Tibial nerve (tissue), 4 donors: ENCODE measurements around the gene ELF2. TPM values are rescaled to one million over a fixed set of nuclear protein-coding genes. Genes with fewer than 3 reads are reported as not detected.

Experiments used
- DNase-seq, 2 donors: peaks; one replicate each; pipeline ENCODE4 v3.0.0-alpha.2; 2019; ENCODE audit warnings: low spot score in 2 of 2
- H3K27ac ChIP-seq, 4 donors: fragments of 200-600 bp; sonication (generic) in 3 of 4; one replicate each; pipeline ENCODE4 v1.5.1; 2017 to 2019; ENCODE audit warnings: mild to moderate bottlenecking in 1 of 4
- H3K27me3 ChIP-seq, 2 donors: fragments of 200-600 bp; sonication (generic) in 1 of 2; one replicate each; pipeline versions ENCODE4 v1.5.1 to v1.6.0; 2017 to 2019
- H3K36me3 ChIP-seq, 3 donors: fragments of 200-600 bp; sonication (generic); one replicate each; pipeline ENCODE4 v1.5.1; 2018 to 2019
- H3K4me1 ChIP-seq, 4 donors: fragments of 200-600 bp; sonication (generic) in 3 of 4; one replicate each; pipeline ENCODE4 v1.5.1; 2017 to 2019
- H3K4me3 ChIP-seq, 4 donors: fragments of 200-600 bp; sonication (generic) in 3 of 4; one replicate each; pipeline ENCODE4 v1.5.1; 2017 to 2019; ENCODE audit warnings: mild to moderate bottlenecking in 1 of 4, moderate library complexity in 1 of 4
- H3K9me3 ChIP-seq, 4 donors: fragments of 200-600 bp; sonication (generic) in 3 of 4; one replicate each; pipeline ENCODE4 v1.5.1; 2017 to 2019
- CTCF ChIP-seq, 5 experiments: fragments of 200-600 bp in 3 of 5; fragments of 450-650 bp in 2 of 5; sonication (generic) in 3 of 5; IDR thresholded peaks; one replicate each; pipeline ENCODE4 v1.5.1; 2016 to 2019; ENCODE audit warnings: antibody characterized with exemption in 5 of 5, mild to moderate bottlenecking in 3 of 5, moderate library complexity in 2 of 5
- EP300 ChIP-seq, 2 donors: sonication (generic); formaldehyde crosslinking; IDR thresholded peaks; one replicate each; pipeline ENCODE4 v1.6.1; 2017; ENCODE audit warnings: antibody characterized with exemption in 2 of 2, mild to moderate bottlenecking in 1 of 2
- POLR2A ChIP-seq, 2 donors: fragments of 450-650 bp; IDR thresholded peaks; one replicate each; pipeline ENCODE4 v1.6.1; 2017; ENCODE audit warnings: antibody characterized with exemption in 2 of 2, mild to moderate bottlenecking in 2 of 2, moderate library complexity in 2 of 2
- WGBS, 2 donors: methylation state at CpG; one replicate each; pipeline ENCODE4 v1.1.5; 2018; 5-methylcytosine and 5-hydroxymethylcytosine counted together
- total RNA-seq, 4 donors: library from RNA; depleted of rRNA; stranded (reverse); fragments of >200 nt; gene quantifications; one replicate each; pipeline ENCODE4 v1.1.0, GENCODE V29; 2016

The ELF2 gene
- total RNA-seq, 4 donors from 2014 or later: 47.1 to 62.8 (median 54.1) TPM

GRCh38 chr4:139176302-139177048 is 543 bp downstream of the ELF2 start:
- peaks cover 0 to 40% (median 3%) of the 10 kb centered on the region in 4 donors for H3K4me1 ChIP-seq

GRCh38 chr4:139175646-139176301 is 1.2 kb downstream of the ELF2 start:
- H3K27me3 ChIP-seq: no peaks in the 10 kb centered on the region
- 2% methylated on average over 21 to 26 of the region's 26 CpGs for WGBS, 2 donors
- H3K9me3 ChIP-seq: no peaks in the 10 kb centered on the region
- no peak for TF ChIP-seq POLR2A (IDR thresholded peaks at IDR 0.05)
- no peak for TF ChIP-seq CTCF (IDR thresholded peaks at IDR 0.05)
- TF ChIP-seq EP300 (IDR thresholded peaks at IDR 0.05): no peak
- H3K4me3 ChIP-seq: peak overlapping the region; percentile 82 to 100 (median 94)
- DNase-seq: no peak
- H3K27ac ChIP-seq: peak overlapping the region; percentile 99 to 100 (median 100)
- peaks cover 0 to 47% (median 3%) of the 10 kb centered on the region in 4 donors for H3K4me1 ChIP-seq
- H3K36me3 ChIP-seq: no peaks in the 10 kb centered on the region

More at GRCh38 chr4:139176302-139177048, 543 bp downstream of the ELF2 start:
- no peaks in the 10 kb centered on the region for H3K36me3 ChIP-seq
- 0% methylated on average over 10 to 13 of the region's 89 CpGs for WGBS, 2 donors
- H3K27me3 ChIP-seq: no peaks in the 10 kb centered on the region
- TF ChIP-seq EP300 (IDR thresholded peaks at IDR 0.05): peak in 1 of 2 donors; percentile 93
- peak in 1 of 5 experiments; percentile 9 for TF ChIP-seq CTCF (IDR thresholded peaks at IDR 0.05)
- peak; percentile 41 to 79 for TF ChIP-seq POLR2A (IDR thresholded peaks at IDR 0.05)
- peak overlapping the region; percentile 82 to 100 (median 94) for H3K4me3 ChIP-seq
- no peaks in the 10 kb centered on the region for H3K9me3 ChIP-seq
- peak overlapping the region; percentile 99 to 100 (median 100) for H3K27ac ChIP-seq
- peak; percentile 76 to 77 for DNase-seq

GRCh38 chr4:139171876-139172691 is 4.9 kb downstream of the ELF2 start:
- no peaks in the 10 kb centered on the region for H3K27me3 ChIP-seq
- 52 to 58% methylated on average over 7 of the region's 7 CpGs for WGBS, 2 donors
- TF ChIP-seq POLR2A (IDR thresholded peaks at IDR 0.05) (no peak), CTCF (IDR thresholded peaks at IDR 0.05) (no peak), EP300 (IDR thresholded peaks at IDR 0.05) (no peak)
- no peaks in the 10 kb centered on the region for H3K9me3 ChIP-seq
- no peak for DNase-seq
- peak overlapping the region in 1 of 4 donors; percentile 22 for H3K27ac ChIP-seq
- H3K4me1 ChIP-seq: peaks cover 0 to 61% (median 5%) of the 10 kb centered on the region in 4 donors
- H3K36me3 ChIP-seq: no peaks in the 10 kb centered on the region
- no peak overlapping the region for H3K4me3 ChIP-seq

GRCh38 chr4:139170932-139171331 is 6.1 kb downstream of the ELF2 start:
- TF ChIP-seq CTCF (IDR thresholded peaks at IDR 0.05) (no peak), EP300 (IDR thresholded peaks at IDR 0.05) (no peak), POLR2A (IDR thresholded peaks at IDR 0.05) (no peak)
- Histone ChIP-seq H3K27me3 (no peaks in the 10 kb centered on the region), H3K4me3 (no peak overlapping the region), H3K27ac (no peak overlapping the region), H3K4me1 (peaks cover 0 to 65% (median 6%) of the 10 kb centered on the region in 4 donors), H3K36me3 (no peaks in the 10 kb centered on the region), H3K9me3 (no peaks in the 10 kb centered on the region)
- 90 to 94% methylated on average over 6 of the region's 6 CpGs for WGBS, 2 donors
- DNase-seq: no peak
